ENCODE measurements around the gene TMBIM1. TPM values are rescaled to one million over a fixed set of nuclear protein-coding genes. Genes with fewer than 3 reads are reported as not detected.

Gene TMBIM1
- total RNA-seq, 2 experiments from 2014 or later, result 51.1 to 54.0 TPM

DNA sequence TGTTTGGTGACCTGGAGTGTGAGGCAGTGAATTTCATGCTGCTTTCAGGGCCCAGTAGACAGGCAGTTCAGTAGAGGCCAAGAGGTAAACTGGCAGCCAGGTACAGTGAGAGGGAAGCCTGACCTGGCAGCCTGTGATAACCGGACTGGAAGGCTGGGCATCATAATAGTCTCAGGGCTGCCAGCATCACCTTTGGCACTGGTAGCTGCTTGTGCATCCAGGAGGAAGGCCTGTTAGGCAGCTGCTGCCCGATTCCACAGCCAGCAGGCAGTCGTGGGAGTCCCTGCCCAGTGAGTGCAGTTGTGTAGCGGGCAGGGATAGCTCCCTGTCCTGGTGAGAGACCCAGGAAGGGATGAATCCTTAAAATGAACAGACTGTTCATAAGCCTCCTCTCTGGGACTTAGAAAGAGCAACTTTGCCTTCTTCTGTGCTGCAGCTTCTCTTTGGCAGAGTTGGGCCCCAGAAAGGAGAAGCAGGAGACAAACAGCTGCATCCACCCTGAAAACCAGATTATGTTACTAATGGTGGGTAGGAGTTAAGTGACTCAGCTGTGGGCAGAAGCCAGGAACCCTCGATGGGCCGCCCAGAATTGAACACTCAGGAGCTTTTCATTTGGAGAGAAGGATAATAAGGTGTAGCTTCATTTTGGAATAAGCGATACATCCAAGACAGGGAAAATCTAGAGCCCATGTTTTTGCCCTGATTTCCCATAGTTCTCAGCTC is 39.6 kb downstream of the TMBIM1 start:
- Mint-ChIP-seq H3K36me3 (ENCODE audit: low read depth) (peaks cover 75% of the 10 kb centered on the region), H3K4me1 (peaks cover 42% of the 10 kb centered on the region), H3K4me3 (no peak overlapping the region), H3K9me3 (ENCODE audit: low read depth) (no peaks in the 10 kb centered on the region), H3K27me3 (no peaks in the 10 kb centered on the region), H3K27ac (peak overlapping the region; percentile 55)
- DNase-seq, result no peak
- no peak for ATAC-seq
- intact Hi-C loops (cut with DNase I, micrococcal nuclease), result no loop called here
- POLR2A ChIA-PET, result interaction anchor here (0.7 to 1.2 kb wide), 2 partner anchors 18 to 89 kb away, joined by 3 to 4 read pairs; partner anchors contain the start of genes AAMP and PNKD
- CTCF ChIA-PET, result interaction anchor here (0.6 to 1.5 kb wide), 8 partner anchors 8 to 211 kb away, joined by 3 to 6 read pairs (median 3); partner anchors contain the start of gene GPBAR1

DNA sequence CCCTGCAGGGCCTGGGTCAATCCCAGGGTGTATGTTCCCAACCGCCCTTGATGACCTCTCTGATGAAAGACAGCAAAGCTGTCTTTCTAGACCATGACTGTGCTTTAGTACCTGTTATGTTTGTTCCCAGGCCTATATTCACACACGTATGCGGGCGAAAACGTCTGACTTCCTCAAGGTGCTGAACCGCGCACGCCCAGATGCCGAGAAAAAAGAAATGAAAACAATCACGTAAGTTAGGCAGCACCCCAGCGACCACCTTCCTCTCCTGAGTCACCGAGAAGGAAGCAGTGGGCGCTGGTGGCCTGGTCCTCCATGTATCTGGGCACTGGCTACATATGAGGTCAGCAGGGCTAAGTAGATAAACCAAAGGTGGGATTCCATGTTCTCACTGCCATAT is 42.6 kb downstream of the TMBIM1 start:
- DNase-seq (no peak), ATAC-seq (no peak)
- no peaks in the 10 kb centered on the region for H3K27me3 Mint-ChIP-seq
- ChIA-PET CTCF (interaction anchor here (0.7 kb wide), 1 partner anchor 10 kb away, joined by 5 read pairs; no protein-coding TSS in a partner anchor), POLR2A (no interaction called here)
- peak overlapping the region; percentile 47 for H3K27ac Mint-ChIP-seq
- H3K9me3 Mint-ChIP-seq (ENCODE audit: low read depth), result no peaks in the 10 kb centered on the region
- no peak overlapping the region for H3K4me3 Mint-ChIP-seq
- peaks cover 21% of the 10 kb centered on the region for H3K4me1 Mint-ChIP-seq
- peaks cover 80% of the 10 kb centered on the region for H3K36me3 Mint-ChIP-seq (ENCODE audit: low read depth)
- intact Hi-C loops (cut with DNase I, micrococcal nuclease), result loop anchor here in 1 of 2 experiments (2.0 kb wide), 1 partner anchor 15 kb away; no protein-coding TSS in a partner anchor

DNA sequence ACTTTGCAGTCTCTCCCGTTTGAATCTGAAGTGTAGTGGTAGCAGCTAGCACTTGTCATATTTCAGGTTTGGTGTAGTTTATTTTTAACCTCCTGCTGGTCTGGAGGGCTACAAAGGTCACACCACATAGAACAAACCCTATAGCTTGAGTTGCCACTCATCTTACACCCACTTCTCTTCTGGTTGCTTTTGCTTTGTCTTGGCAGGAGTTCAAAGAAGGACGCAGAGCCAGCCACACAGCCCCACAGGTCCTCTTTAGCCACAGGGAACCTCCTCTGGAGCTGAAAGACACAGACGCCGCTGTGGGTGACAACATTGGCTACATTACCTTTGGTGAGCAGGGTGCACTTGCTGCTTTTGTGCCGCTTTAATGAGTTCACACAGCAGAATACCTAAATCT is 47.1 kb downstream of the TMBIM1 start:
- peak overlapping the region; percentile 72 for H3K27ac Mint-ChIP-seq
- no peak for DNase-seq
- POLR2A ChIA-PET, result interaction anchor here (1.6 kb wide), 1 partner anchor 10 kb away, joined by 4 read pairs; no protein-coding TSS in a partner anchor
- peaks cover 4% of the 10 kb centered on the region for H3K4me1 Mint-ChIP-seq
- no peak overlapping the region for H3K4me3 Mint-ChIP-seq
- no peaks in the 10 kb centered on the region for H3K27me3 Mint-ChIP-seq
- ATAC-seq, result peak; percentile 23
- no peaks in the 10 kb centered on the region for H3K9me3 Mint-ChIP-seq (ENCODE audit: low read depth)
- intact Hi-C loops (cut with DNase I, micrococcal nuclease), result no loop called here
- H3K36me3 Mint-ChIP-seq (ENCODE audit: low read depth), result peaks cover 79% of the 10 kb centered on the region
- CTCF ChIA-PET, result interaction anchor here (1.3 to 5.3 kb wide), 2 partner anchors 12 to 16 kb away, joined by 4 to 29 read pairs; no protein-coding TSS in a partner anchor

DNA sequence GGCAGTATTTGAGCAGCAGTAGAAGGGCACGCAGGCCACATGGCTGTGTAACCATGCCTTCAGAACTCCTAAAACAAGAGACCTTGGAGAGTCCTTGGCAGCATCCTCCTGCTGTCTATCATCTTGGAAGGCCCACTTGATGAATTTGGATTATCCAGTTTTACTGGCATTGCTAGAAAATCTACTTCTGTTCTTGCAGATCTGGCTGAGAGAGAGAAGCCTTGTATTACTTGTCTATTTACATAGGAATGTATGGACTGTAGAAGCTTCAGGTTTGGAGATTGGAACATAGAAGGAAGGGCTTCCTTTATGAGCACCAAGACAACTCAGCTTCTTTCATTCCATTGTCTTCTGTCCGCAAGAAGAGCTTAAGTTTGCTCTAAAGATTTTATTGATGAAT is 47.6 kb downstream of the TMBIM1 start:
- ATAC-seq (no peak), DNase-seq (no peak)
- Mint-ChIP-seq H3K4me3 (no peak overlapping the region), H3K27ac (peak overlapping the region; percentile 38), H3K36me3 (ENCODE audit: low read depth) (peaks cover 79% of the 10 kb centered on the region), H3K4me1 (peaks cover 5% of the 10 kb centered on the region), H3K27me3 (no peaks in the 10 kb centered on the region), H3K9me3 (ENCODE audit: low read depth) (no peaks in the 10 kb centered on the region)
- ChIA-PET CTCF (interaction anchor here (1.2 to 5.3 kb wide), 4 partner anchors 10 to 15 kb away, joined by 4 to 29 read pairs (median 15); no protein-coding TSS in a partner anchor), POLR2A (interaction anchor here (0.7 to 1.6 kb wide), 2 partner anchors 10 to 13 kb away, joined by 3 to 4 read pairs; no protein-coding TSS in a partner anchor)
- intact Hi-C loops (cut with DNase I, micrococcal nuclease), result no loop called here

DNA sequence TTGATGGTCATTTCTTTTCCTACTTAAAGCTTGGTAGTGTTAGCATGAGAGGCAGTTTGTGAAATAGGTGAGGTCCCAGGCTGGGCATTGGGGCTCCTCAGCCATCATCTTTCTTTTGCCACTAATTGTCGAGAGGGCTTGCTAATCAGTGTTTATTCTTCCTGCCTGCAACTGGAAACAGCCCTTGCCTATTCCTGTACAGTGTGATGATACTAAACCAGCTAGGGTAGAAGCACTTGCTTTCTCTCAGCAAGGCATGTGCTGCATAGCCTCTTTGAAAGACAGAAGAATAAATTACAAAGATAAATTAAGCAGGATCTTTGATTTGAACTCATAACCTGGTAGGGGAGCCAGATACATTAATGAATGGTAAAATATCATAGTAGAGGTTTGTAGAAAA is 48.1 kb downstream of the TMBIM1 start:
- Mint-ChIP-seq H3K4me1 (peaks cover 5% of the 10 kb centered on the region), H3K36me3 (ENCODE audit: low read depth) (peaks cover 79% of the 10 kb centered on the region)
- POLR2A ChIA-PET, result interaction anchor here (0.7 to 1.6 kb wide), 2 partner anchors 11 to 13 kb away, joined by 3 to 4 read pairs; no protein-coding TSS in a partner anchor

DNA sequence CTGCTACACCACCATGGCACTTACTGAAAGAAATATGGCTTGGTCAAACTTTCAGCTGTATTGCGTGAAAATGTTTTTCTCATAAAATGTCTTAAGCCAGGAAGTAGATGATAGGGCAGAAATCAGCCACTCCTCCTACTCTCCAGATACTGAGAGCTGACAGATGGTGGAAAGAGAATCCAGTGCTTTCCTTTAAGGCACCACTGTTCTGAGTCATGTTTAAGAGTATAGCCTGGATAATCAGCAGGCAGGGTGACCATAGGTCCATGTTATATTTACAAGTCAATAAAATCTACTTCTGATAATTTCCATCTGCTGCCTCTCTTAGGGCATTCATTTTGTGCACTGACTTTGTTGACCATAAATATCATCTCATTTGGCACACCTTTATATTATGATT is 53.4 kb downstream of the TMBIM1 start:
- Mint-ChIP-seq H3K4me3 (no peak overlapping the region), H3K9me3 (ENCODE audit: low read depth) (no peaks in the 10 kb centered on the region), H3K27me3 (no peaks in the 10 kb centered on the region), H3K36me3 (ENCODE audit: low read depth) (peaks cover 84% of the 10 kb centered on the region), H3K4me1 (peaks cover 12% of the 10 kb centered on the region), H3K27ac (peak overlapping the region; percentile 76)
- ChIA-PET POLR2A (interaction anchor here (0.8 kb wide), 1 partner anchor 10 kb away, joined by 3 read pairs; no protein-coding TSS in a partner anchor), CTCF (interaction anchor here (2.3 to 2.4 kb wide), 2 partner anchors 11 to 17 kb away, joined by 6 to 9 read pairs; no protein-coding TSS in a partner anchor)
- DNase-seq, result no peak
- no peak for ATAC-seq
- intact Hi-C loops (cut with DNase I, micrococcal nuclease), result loop anchor here in 1 of 2 experiments (1.0 kb wide), 1 partner anchor 17 kb away; no protein-coding TSS in a partner anchor

More for the DNA sequence above, 48.1 kb downstream of the TMBIM1 start:
- no peak for ATAC-seq
- CTCF ChIA-PET, result interaction anchor here (1.0 to 5.3 kb wide), 5 partner anchors 9 to 63 kb away, joined by 5 to 29 read pairs (median 6); no protein-coding TSS in a partner anchor
- Mint-ChIP-seq H3K27ac (peak overlapping the region; percentile 38), H3K9me3 (ENCODE audit: low read depth) (no peaks in the 10 kb centered on the region), H3K4me3 (no peak overlapping the region), H3K27me3 (no peaks in the 10 kb centered on the region)
- no peak for DNase-seq
- intact Hi-C loops (cut with DNase I, micrococcal nuclease), result no loop called here

DNA sequence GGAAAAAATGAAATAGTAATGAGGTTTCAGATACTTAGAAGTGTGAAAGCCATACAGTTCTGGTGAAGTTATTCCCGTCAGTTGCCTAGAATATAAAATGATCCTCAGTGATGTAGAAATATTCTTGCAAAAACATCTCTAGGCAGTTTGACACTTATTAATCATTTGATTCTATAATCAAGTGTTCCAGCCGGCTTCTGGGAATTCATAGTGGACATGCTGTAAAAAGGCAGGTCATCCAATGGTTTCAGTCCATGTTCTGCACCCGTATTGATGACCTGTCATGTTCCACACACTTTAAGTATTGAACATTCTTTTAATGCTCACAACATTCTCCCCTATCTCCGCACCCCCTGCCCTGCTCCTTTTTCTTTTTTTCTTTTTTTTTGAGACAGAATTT is 55.5 kb downstream of the TMBIM1 start:
- ATAC-seq, result no peak
- Mint-ChIP-seq H3K27me3 (no peaks in the 10 kb centered on the region), H3K27ac (no peak overlapping the region), H3K4me1 (peaks cover 18% of the 10 kb centered on the region), H3K36me3 (ENCODE audit: low read depth) (peaks cover 81% of the 10 kb centered on the region), H3K9me3 (ENCODE audit: low read depth) (no peaks in the 10 kb centered on the region), H3K4me3 (no peak overlapping the region)
- CTCF ChIA-PET, result interaction anchor here (0.9 to 2.4 kb wide), 4 partner anchors 9 to 50 kb away, joined by 3 to 9 read pairs (median 5); no protein-coding TSS in a partner anchor
- intact Hi-C loops (cut with DNase I, micrococcal nuclease), result no loop called here
- POLR2A ChIA-PET, result no interaction called here
- DNase-seq, result no peak

DNA sequence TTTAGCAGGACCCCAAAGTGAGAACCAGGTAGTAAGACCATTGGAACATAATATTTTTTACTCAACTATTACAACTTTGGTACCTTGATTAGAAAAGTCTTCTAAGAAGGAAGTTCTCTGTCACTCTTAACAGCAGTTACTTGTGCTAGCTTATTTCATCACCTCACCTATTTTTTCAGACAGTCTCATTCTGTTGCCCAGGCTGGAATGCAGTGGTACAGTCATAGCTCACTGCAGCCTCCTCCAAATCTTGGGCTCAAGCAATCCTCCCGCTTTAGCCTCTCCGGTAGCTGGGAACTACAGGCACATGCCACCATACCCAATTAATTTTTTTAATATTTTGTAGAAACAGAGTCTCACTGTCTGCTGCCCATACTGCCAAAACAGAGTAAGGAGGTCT is 57.3 kb downstream of the TMBIM1 start:
- ATAC-seq, result no peak
- CTCF ChIA-PET, result interaction anchor here (0.8 to 1.1 kb wide), 3 partner anchors 12 to 24 kb away, joined by 3 read pairs; no protein-coding TSS in a partner anchor
- Mint-ChIP-seq H3K27me3 (no peaks in the 10 kb centered on the region), H3K9me3 (ENCODE audit: low read depth) (no peaks in the 10 kb centered on the region), H3K4me1 (peaks cover 31% of the 10 kb centered on the region), H3K4me3 (no peak overlapping the region), H3K36me3 (ENCODE audit: low read depth) (peaks cover 84% of the 10 kb centered on the region), H3K27ac (no peak overlapping the region)
- intact Hi-C loops (cut with DNase I, micrococcal nuclease), result loop anchor here in 1 of 2 experiments (2.0 kb wide), 1 partner anchor 14 kb away; no protein-coding TSS in a partner anchor
- no peak for DNase-seq
- POLR2A ChIA-PET, result interaction anchor here (1.2 kb wide), 1 partner anchor 10 kb away, joined by 3 read pairs; no protein-coding TSS in a partner anchor

DNA sequence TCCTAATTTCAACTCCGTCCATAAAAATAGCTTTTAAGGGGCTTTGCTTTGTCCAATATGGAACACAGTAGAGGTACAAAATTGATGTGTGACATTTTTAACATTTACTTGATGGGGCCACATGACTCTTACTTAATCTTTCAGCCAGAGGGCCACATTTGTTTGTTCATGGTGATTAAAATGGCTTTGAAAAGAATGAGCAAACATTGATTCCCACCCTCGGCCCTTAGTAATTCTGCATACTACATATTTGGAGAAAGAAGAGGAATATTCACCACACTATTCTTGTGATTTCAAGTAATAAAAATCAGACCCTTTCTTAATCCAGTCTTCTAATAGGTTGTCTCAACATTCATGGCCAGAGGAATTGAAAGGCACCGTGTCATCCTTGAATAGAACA is 57.8 kb downstream of the TMBIM1 start:
- Mint-ChIP-seq H3K27ac (no peak overlapping the region), H3K4me3 (no peak overlapping the region), H3K9me3 (ENCODE audit: low read depth) (no peaks in the 10 kb centered on the region), H3K27me3 (no peaks in the 10 kb centered on the region), H3K36me3 (ENCODE audit: low read depth) (peaks cover 81% of the 10 kb centered on the region), H3K4me1 (peaks cover 34% of the 10 kb centered on the region)
- intact Hi-C loops (cut with DNase I, micrococcal nuclease), result loop anchor here in 1 of 2 experiments (2.0 to 5.0 kb wide), 2 partner anchors 14 to 423 kb away; partner anchors contain the start of genes BCS1L and ZNF142
- DNase-seq, result no peak
- ChIA-PET POLR2A (interaction anchor here (1.2 kb wide), 1 partner anchor 9 kb away, joined by 3 read pairs; no protein-coding TSS in a partner anchor), CTCF (interaction anchor here (0.9 to 1.1 kb wide), 3 partner anchors 12 to 26 kb away, joined by 3 read pairs; no protein-coding TSS in a partner anchor)
- no peak for ATAC-seq

DNA sequence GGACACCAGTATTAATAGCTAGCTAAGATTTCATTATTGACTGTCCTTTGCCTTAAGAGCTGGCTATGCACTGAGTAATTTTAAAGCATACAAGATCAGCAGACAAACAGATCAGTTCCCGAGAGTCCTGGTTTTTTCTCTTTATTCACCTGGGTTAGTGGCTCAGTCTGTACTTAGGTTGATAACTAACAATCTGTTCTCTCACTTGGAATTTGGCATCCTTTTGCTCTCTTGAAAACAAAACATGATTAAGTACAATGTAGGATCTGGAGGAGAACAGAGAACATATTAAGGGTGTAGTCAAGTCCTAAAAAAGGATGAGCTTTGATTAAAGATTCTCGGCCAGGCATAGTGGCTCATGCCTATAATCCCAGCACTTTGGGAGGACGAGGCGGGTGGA is 58.8 kb downstream of the TMBIM1 start:
- DNase-seq (no peak), ATAC-seq (no peak)
- ChIA-PET POLR2A (no interaction called here), CTCF (interaction anchor here (0.6 to 1.1 kb wide), 4 partner anchors 15 to 206 kb away, joined by 3 to 5 read pairs (median 3); no protein-coding TSS in a partner anchor)
- H3K36me3 Mint-ChIP-seq (ENCODE audit: low read depth), result peaks cover 79% of the 10 kb centered on the region
- intact Hi-C loops (cut with DNase I, micrococcal nuclease), result loop anchor here in 1 of 2 experiments (5.0 kb wide), 1 partner anchor 424 kb away; the partner anchor contains the start of genes BCS1L and ZNF142
- H3K9me3 Mint-ChIP-seq (ENCODE audit: low read depth), result no peaks in the 10 kb centered on the region
- H3K4me1 Mint-ChIP-seq, result peaks cover 42% of the 10 kb centered on the region
- no peak overlapping the region for H3K4me3 Mint-ChIP-seq
- peak overlapping the region; percentile 73 for H3K27ac Mint-ChIP-seq
- H3K27me3 Mint-ChIP-seq, result no peaks in the 10 kb centered on the region

DNA sequence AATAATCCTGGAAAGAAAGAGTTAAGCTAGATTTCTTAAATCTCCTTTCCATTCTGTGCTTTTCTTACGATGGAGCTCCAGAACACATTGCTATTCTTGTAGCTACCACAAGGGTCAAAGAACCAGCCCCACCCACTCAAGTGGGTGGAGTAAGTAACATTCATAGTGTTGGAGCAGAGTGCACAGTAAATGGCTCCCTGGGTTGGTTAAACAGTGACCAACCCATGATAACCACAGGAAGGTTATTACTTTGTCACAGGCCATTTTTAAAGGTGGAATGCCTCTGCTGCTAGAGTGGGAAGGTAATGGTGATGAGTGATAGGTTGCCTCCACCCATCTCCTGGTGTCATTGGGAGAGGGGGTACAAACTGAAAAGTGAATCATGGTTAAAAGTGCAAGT is 61.4 kb downstream of the TMBIM1 start:
- POLR2A ChIA-PET, result interaction anchor here (0.5 to 1.5 kb wide), 6 partner anchors 8 to 651 kb away, joined by 3 to 4 read pairs (median 3); no protein-coding TSS in a partner anchor
- DNase-seq (peak; percentile 54), ATAC-seq (peak; percentile 72)
- peak overlapping the region; percentile 37 for H3K4me3 Mint-ChIP-seq
- no peaks in the 10 kb centered on the region for H3K9me3 Mint-ChIP-seq (ENCODE audit: low read depth)
- no peaks in the 10 kb centered on the region for H3K27me3 Mint-ChIP-seq
- intact Hi-C loops (cut with DNase I, micrococcal nuclease), result loop anchor here in 1 of 2 experiments (5.0 kb wide), 1 partner anchor 426 kb away; the partner anchor contains the start of genes BCS1L and ZNF142
- peaks cover 85% of the 10 kb centered on the region for H3K36me3 Mint-ChIP-seq (ENCODE audit: low read depth)
- peaks cover 65% of the 10 kb centered on the region for H3K4me1 Mint-ChIP-seq
- H3K27ac Mint-ChIP-seq, result peak overlapping the region; percentile 90
- CTCF ChIA-PET, result interaction anchor here (1.0 to 5.0 kb wide), 9 partner anchors 11 to 53 kb away, joined by 3 to 47 read pairs (median 5); partner anchors contain the start of genes AAMP, GPBAR1 and PNKD

All from activated CD4-positive, alpha-beta T cell treated with anti-CD3 and anti-CD28 coated beads for 36 hours (primary cell).